ENCODE results near the gene GRAP2. TPM values are rescaled to one million over a fixed set of nuclear protein-coding genes. Genes with fewer than 3 reads are reported as not detected.

GRAP2 gene
- total and polyA plus RNA-seq, 10 of the 15 experiments (the other 5 are each of a cell fraction or from before 2014, with no cell fraction given), result 3.3 to 79.1 (median 59.6) TPM

DNA sequence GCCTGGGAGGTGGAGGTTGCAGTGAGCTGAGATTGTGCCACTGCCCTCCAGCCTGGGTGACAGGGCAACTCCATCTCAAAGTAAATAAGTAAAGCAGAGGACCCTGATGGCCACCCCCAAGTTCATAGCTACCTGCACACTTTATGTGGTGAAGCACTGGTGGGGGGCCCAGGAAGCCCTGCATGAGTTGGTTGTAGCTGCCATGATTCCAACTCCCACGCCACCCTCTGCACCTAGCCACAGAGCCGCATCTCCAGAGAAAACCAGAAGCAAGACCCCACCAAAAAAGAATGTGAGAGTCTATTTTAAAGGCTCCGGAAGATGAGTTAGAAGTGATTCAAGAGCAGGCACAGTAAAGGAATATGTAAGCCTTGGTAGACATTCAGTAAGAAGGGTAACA is 38.9 kb downstream of the GRAP2 start:
- ChIA-PET CTCF (interaction anchor here (1.2 kb wide), 1 partner anchor 85 kb away, joined by 3 read pairs; no protein-coding TSS in a partner anchor), SMC1A (ENCODE audit: uncharacterized antibody, unreplicated experiment) (interaction anchor here (0.7 kb wide), 1 partner anchor 10 kb away, joined by 3 read pairs; no protein-coding TSS in a partner anchor), RAD21 (ENCODE audit: unreplicated experiment) (interaction anchor here (0.7 to 1.0 kb wide), 3 partner anchors 13 to 85 kb away, joined by 3 to 7 read pairs (median 3); no protein-coding TSS in a partner anchor), POLR2A (no interaction called here)
- Histone ChIP-seq H3K79me2 (ENCODE audit: control insufficient read depth, insufficient read depth, low read length) (peaks cover 66% of the 10 kb centered on the region), H3K27me3 (replicated peaks in 1 of 2; ENCODE audit: control insufficient read depth in 2 of 2, insufficient read depth in 2 of 2, low read length in 1 of 2) (no peaks in the 10 kb centered on the region), H3K9me3 (replicated peaks; ENCODE audit: control insufficient read depth, insufficient read depth, low read length) (no peaks in the 10 kb centered on the region), H3K4me3 (no peak overlapping the region), H3K4me1 (ENCODE audit: control insufficient read depth, insufficient read depth, low read length) (peaks cover 2% of the 10 kb centered on the region; the same call in 1 of the 2 replicates), H2AFZ (ENCODE audit: control insufficient read depth, low read depth, low read length) (no peak overlapping the region), H4K20me1 (ENCODE audit: control insufficient read depth, insufficient read depth) (peaks cover 2% of the 10 kb centered on the region; the same call in 1 of the 2 replicates), H3K36me3 (ENCODE audit: control insufficient read depth in 2 of 2, insufficient read depth in 2 of 2, low read length in 1 of 2) (peaks cover 8 to 11% of the 10 kb centered on the region in 2 experiments; a peak in 3 of 4 replicates), H3K9ac (ENCODE audit: control insufficient read depth, insufficient read depth, low read length) (no peak overlapping the region), H3K4me2 (ENCODE audit: control insufficient read depth, insufficient read depth) (no peak overlapping the region), H3K27ac (ENCODE audit: control insufficient read depth, insufficient read depth) (no peak overlapping the region)
- DNase-seq (ENCODE audit: low read depth, low spot score), result no peak
- no peak for ATAC-seq
- WGBS (ENCODE audit: insufficient coverage, insufficient replicate concordance, low lambda C conversion rate, missing lambda C conversion rate), result 80% methylated on average over 3 of the region's 3 CpGs
- intact Hi-C loops (cut with micrococcal nuclease; ENCODE audit: unreplicated experiment) (loop anchor here (10.0 kb wide), 2 partner anchors 85 to 305 kb away; no protein-coding TSS in a partner anchor), in situ Hi-C loops (cut with MboI) (loop anchor here (5.0 kb wide), 1 partner anchor 398 kb away; no protein-coding TSS in a partner anchor)
- BruUV-seq (replicated peaks), result no TSS peak
- no peak for FAIRE-seq
- TF ChIP-seq SRF (IDR thresholded peaks at IDR 0.05; ENCODE audit: low read depth in 2 of 2, low read length in 2 of 2) (no peak), HDAC6 (IDR thresholded peaks at IDR 0.05; ENCODE audit: unreplicated experiment) (no peak), DPF2 (IDR thresholded peaks at IDR 0.05) (no peak), CHD2 (IDR thresholded peaks at IDR 0.05; ENCODE audit: borderline replicate concordance, low read depth, low read length) (no peak), SUPT20H (IDR thresholded peaks at IDR 0.05; ENCODE audit: borderline replicate concordance, control insufficient read depth, low read depth, low read length) (no peak), MTA2 (IDR thresholded peaks at IDR 0.05; ENCODE audit: low read depth) (no peak), KAT2A (conservative IDR thresholded peaks at IDR 0.05; ENCODE audit: control insufficient read depth, low read depth, low read length) (no peak), MTA3 (IDR thresholded peaks at IDR 0.05; ENCODE audit: borderline replicate concordance, low read length) (no peak)
- TF ChIP-seq, protein P1, sequence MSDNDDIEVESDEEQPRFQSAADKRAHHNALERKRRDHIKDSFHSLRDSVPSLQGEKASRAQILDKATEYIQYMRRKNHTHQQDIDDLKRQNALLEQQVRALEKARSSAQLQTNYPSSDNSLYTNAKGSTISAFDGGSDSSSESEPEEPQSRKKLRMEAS (IDR thresholded peaks at IDR 0.05; ENCODE audit: low read depth, low read length), result no peak
- TF ChIP-seq, protein P2, sequence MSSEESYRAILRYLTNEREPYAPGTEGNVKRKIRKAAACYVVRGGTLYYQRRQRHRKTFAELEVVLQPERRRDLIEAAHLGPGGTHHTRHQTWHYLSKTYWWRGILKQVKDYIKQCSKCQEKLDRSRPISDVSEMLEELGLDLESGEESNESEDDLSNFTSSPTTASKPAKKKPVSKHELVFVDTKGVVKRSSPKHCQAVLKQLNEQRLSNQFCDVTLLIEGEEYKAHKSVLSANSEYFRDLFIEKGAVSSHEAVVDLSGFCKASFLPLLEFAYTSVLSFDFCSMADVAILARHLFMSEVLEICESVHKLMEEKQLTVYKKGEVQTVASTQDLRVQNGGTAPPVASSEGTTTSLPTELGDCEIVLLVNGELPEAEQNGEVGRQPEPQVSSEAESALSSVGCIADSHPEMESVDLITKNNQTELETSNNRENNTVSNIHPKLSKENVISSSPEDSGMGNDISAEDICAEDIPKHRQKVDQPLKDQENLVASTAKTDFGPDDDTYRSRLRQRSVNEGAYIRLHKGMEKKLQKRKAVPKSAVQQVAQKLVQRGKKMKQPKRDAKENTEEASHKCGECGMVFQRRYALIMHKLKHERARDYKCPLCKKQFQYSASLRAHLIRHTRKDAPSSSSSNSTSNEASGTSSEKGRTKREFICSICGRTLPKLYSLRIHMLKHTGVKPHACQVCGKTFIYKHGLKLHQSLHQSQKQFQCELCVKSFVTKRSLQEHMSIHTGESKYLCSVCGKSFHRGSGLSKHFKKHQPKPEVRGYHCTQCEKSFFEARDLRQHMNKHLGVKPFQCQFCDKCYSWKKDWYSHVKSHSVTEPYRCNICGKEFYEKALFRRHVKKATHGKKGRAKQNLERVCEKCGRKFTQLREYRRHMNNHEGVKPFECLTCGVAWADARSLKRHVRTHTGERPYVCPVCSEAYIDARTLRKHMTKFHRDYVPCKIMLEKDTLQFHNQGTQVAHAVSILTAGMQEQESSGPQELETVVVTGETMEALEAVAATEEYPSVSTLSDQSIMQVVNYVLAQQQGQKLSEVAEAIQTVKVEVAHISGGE (CRISPR knock-in tag; IDR thresholded peaks at IDR 0.05), result no peak
- TF ChIP-seq, protein P3, sequence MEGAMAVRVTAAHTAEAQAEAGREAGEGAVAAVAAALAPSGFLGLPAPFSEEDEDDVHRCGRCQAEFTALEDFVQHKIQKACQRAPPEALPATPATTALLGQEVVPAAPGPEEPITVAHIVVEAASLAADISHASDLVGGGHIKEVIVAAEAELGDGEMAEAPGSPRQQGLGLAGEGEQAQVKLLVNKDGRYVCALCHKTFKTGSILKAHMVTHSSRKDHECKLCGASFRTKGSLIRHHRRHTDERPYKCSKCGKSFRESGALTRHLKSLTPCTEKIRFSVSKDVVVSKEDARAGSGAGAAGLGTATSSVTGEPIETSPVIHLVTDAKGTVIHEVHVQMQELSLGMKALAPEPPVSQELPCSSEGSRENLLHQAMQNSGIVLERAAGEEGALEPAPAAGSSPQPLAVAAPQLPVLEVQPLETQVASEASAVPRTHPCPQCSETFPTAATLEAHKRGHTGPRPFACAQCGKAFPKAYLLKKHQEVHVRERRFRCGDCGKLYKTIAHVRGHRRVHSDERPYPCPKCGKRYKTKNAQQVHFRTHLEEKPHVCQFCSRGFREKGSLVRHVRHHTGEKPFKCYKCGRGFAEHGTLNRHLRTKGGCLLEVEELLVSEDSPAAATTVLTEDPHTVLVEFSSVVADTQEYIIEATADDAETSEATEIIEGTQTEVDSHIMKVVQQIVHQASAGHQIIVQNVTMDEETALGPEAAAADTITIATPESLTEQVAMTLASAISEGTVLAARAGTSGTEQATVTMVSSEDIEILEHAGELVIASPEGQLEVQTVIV (IDR thresholded peaks at IDR 0.05; ENCODE audit: borderline replicate concordance, partially characterized antibody), result no peak
- TF ChIP-seq, protein P4, sequence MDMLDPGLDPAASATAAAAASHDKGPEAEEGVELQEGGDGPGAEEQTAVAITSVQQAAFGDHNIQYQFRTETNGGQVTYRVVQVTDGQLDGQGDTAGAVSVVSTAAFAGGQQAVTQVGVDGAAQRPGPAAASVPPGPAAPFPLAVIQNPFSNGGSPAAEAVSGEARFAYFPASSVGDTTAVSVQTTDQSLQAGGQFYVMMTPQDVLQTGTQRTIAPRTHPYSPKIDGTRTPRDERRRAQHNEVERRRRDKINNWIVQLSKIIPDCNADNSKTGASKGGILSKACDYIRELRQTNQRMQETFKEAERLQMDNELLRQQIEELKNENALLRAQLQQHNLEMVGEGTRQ (IDR thresholded peaks at IDR 0.05; ENCODE audit: borderline replicate concordance, low read depth, low read length), result no peak
